ENCODE data around the gene NOS3.

The NOS3 gene

GRCh38 chr7:150990416-150991186 lies at the start of gene NOS3:
NOS3 (plus strand) TSS chr7:150991017; CDS start chr7:150993804, 2,787 bp downstream.
- no peak for DNase-seq

DNA sequence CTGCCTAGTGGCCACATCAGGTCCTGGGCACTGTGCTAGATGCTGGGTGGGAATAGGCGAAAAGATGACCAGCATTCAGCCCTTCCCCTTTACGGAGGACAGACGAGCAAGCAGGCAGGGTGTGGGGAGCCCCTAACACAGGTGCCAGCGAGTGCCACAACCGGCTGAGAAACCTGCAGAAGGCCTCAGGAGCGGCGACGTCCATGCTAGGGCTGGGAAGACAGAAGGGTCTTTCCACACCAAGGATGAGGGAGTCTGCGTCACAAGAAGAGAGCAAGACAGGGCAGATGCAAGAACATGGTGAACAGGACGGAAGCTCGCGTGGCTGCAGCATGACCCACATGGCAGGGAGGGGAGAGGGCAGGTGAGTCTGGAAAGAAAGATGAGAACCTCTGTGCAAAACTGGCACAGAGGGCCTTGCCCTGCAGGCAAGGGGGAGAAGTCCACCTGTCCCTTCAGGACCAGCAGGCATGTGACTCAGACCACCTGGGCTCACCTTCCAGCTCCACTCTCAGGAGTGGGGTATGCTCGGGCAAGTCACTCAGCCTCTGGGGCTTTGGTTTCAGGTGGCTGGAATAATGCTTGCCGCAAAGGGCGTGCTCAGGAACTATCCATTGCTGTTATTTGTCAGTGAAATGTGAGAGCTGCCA lies 49.3 kb upstream of the NOS3 start:
- no peak for DNase-seq

DNA sequence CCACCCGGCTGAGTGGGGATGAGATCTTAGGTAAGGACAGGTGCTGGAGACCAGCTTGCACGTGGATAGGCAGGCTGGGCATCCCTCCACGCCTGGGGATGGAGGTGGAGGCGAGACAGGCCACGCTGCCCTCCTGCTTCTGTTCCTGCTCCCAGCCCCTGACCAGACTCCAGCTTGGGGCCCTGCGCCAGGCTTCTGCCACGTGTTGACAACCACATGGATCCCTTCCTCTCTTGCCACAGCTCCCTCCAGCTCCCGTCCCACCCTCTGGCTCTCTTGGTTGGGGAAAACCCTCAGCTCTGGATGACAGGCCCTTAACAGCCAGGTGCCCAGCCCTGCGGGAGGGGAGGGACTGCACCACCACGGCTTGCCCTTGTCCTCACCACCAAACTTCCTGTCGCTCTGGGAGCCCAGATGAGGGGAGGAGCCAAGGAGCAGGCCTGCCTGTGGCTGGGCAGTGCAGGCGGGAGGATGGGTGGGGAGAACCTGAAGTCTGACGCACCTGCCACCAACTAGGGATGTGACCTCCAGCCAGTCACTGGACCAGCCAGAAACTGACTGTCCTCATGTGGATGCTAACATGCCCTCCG lies 48.7 kb upstream of the NOS3 start:
- peak; percentile 61 for DNase-seq

GRCh38 chr7:150942591-150943452 lies 48.0 kb upstream of the NOS3 start:
- no peak for DNase-seq

DNA sequence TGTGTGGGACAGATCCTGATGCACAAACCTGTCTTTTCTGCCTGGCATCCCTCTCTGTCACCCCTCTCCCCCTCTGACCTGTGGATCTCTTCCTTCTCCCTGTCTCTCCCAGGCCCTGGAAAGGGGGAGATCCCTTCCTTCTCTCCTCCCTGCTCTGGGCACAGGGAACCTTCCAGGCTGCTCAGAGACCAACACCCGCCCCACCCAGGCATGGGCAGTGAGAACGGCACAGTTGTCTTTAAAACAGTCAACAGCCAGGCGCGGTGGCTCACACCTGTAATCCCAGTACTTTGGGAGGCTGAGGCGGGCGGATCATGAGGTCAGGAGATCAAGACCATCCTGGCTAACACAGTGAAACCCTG lies 47.4 kb upstream of the NOS3 start:
- DNase-seq: no peak

DNA sequence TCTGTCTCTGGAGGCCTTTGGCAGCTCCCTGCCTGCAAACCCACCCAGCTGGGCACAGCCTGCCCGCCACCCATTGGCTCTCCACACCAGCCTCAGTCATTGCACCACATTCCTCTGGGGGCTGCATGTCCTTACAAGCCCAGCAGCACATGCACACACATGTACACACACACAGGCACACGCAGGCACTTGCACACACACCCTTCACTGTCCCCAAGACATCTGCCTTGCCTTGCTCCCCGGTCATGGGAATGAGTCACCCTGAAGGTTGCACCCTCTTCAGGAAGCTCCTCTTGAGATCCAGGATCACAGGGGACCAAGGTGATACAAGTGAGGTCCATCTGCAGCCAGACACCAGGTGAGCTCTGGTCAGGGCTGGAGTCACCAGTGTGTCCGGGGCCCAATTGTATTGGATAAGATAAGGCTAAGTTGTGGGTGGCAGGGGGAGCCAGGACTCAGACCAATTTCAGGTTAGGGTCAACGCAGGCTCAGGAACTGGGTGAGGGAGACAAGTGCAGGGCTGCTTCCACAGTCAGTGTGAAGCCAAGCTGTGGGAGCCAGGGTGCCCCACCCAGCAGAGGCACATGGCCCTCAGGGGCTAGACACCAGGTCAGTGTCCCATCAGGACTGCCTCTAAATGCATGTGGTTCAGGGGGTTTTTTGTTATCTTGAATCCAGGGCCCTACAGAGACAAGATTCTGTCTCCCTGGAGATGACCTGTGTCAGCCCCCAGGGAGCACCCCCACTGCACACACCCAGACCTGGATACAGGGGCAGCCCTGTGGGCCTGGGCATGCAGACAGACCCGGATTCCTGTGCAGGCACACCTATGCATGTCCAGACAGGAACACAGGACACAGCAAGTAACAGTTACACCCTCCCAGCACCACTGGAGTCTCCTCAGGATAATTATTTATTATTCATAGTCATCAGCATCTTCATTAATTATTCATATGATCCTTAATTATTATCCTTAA lies 46.5 kb upstream of the NOS3 start:
- no peak for DNase-seq

DNA sequence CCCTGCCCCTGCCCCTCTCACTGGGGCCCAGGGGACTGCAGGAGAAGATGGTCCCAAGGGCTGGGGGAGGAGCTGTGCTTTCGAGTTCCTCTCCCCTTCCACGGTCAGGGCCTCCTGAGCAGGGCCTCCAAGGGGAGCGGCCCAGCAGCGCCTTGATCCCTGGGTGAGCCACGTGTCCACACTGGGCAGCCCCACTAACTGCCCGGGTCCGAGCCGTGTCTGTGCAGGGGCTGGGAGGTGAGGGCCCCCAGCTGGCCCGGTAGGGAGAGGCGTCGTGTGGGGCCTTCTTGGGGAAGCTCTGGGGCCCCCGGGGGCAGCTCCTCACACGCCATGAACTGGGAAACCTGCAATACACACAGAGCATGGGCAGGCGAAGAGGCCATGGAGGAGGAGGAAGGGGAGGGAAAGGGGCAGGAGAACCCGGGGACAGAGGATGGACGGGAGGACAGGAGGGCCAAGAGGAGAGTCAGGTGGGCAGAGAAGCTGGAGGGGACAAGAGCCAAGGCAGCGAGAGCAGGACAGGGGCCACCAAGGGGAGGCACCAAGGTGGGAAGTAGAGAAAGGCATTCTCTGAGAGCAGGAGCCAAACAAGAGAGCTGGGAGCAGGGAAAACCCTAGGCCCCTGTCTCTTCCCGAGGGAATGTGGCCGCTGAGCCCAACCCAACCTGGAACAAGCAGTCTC lies 45.5 kb upstream of the NOS3 start:
- no peak for DNase-seq

DNA sequence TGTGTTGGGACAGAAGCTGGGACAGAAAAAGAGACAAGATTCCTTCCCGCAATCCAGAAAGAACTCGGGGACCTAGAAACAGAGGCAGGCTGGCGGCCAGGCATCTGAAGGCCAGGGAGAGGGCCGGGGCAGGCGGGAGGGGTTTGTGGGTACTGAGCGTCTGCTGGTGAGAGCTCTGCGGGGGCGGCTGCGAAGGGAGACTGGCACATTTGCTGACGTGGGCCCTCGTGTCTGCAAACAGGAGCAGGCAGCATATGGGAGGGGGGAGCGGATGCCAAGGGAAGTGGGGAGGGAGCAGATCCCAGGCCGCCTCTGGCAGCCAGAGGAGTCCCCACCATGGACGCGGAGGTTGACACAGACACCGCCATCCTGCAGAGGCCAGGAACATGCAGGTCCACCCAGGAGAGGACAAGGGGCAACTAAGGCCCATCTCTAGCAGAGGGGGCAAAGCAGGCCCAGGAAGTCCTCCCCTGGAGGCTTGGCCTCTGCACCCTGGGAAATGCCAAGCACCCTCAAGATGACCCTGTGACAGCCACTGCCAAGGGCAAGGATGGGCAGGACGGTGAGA lies 44.9 kb upstream of the NOS3 start:
- no peak for DNase-seq

DNA sequence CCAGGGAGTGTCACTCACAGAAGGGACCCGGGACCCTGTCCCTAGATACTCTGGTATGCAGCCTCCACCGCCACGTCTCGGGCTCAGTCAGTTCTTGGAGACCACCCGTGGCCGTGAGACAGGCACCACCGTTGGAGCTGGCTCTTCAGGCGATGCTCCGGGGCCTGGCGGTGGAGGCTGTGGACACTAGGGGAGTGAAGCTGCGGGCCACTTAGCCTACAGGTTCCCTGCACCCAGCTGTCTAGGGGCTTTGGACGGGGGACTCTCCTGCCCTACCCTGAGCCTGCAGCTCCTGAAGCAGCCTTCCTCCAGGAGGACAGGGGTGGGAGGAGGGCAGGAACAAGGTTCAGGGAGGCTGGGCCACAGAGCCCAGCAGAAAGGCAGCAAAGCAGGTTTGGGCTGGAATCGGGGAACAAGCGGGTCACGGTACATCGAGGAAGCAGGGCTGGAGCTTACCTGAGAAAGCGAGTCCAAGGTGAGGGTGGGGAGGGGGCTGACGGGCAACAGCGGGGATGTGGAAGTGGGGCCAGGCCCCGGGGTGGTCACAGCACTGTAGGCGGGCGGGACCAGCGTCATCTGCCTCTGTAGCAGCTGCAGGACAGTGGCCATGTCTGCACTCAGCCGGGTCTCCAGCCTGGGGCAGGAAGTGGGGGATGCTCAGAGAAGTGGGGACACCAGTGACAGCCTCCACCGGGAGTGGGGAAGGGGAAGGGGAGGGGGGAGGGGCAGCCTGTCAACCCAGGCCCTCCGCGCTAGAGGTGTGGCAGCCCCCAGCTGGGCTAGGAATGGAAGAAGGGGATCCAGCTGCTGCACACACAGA lies 44.2 kb upstream of the NOS3 start:
- DNase-seq: no peak

DNA sequence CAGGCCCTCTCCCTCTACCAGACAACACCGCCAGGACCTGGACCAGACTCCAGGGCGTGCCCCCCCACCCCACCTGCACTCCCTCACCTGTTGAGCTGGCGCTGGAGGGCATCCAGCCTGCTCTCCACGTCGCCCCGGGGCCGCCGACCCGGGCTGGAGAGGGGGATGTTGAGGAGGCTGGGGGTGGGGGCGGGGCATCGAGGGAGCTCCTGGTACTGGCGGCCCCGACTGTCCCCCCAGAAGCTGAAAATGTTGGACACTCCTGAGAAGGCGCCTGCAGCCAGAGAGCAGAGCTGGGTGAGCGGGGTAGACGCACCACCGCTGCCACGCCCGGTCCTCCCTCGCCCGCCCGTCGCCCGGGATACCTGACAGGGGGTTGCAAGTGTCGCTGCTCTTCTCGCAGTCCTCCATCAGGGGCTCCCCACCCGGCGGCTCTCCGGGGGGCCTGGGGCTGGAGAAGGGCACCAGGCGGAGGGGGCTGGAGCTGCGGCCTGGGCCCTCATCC lies 43.5 kb upstream of the NOS3 start:
- DNase-seq: no peak

- DNase-seq: no peak
Measured at GRCh38 chr7:150947761-150948651, 42.8 kb upstream of the NOS3 start.

DNA sequence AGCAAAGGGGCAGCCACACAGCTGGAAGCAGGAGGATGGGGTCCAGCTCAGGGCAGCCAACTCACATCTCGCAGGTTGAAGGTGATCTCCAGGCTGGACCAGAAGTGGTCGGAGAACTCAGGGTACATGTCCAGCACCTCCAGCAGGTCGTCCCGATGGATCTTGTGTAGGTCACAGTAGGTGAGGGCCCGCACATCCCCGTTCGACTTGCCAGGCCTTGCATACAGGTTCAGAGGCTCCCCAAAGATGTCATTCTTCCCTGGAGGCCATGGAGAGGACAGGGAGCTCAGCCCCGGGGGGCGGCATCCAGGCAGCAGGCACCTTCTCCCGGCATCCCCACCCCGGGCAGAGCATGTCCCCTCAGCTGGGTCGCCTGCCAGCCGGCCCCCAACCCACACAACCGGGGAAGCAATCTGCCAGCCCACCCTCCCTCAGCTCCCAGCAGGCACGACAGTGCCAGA lies 42.0 kb upstream of the NOS3 start:
- no peak for DNase-seq

- no peak for DNase-seq
Measured at GRCh38 chr7:150949564-150949963, 41.3 kb upstream of the NOS3 start.

- DNase-seq: no peak
Measured at GRCh38 chr7:150949971-150950491, 40.8 kb upstream of the NOS3 start.

- no peak for DNase-seq
Measured at GRCh38 chr7:150950496-150951180, 40.2 kb upstream of the NOS3 start.

GRCh38 chr7:150951181-150951520 lies 39.7 kb upstream of the NOS3 start:
- no peak for DNase-seq

- DNase-seq: no peak
Measured at GRCh38 chr7:150951521-150951920, 39.3 kb upstream of the NOS3 start.
